SH-SY5Y (cell line): ENCODE measurements around the gene A1BG.

Experiments
- GATA2 ChIP-seq: IDR thresholded peaks from 2 replicates; pipeline ENCODE4 v1.6.1; 2011; ENCODE audit warnings: mild to moderate bottlenecking, low read depth, low read length
- GATA3 ChIP-seq: IDR thresholded peaks from 2 replicates; pipeline ENCODE4 v1.6.1; 2011; ENCODE audit warnings: low read depth, mild to moderate bottlenecking, low read length, moderate library complexity

The A1BG gene

DNA sequence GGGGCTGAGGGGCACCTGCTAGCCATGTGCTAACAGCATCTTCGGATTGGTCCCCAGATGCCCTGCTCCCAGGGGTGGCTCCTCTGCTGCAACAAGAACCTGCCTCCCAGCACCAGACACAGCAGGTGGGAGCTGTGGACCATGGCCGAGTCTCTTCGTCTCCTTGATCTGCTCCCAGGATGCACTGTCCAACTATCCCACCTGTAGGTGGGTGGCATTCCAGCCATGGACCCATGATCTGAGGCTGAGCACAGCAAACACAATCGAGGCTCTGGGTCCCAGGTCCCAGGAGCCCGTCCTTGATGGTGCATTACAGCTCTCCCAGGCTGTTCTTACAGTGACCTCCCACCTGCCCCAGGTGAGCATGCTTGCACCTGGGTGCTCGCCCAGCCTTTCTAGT is 26.0 kb upstream of the A1BG start:
- no peak for TF ChIP-seq GATA3
- TF ChIP-seq GATA2: no peak

- TF ChIP-seq GATA3 (no peak), GATA2 (no peak)
These were observed 20.9 kb upstream of the A1BG start for GRCh38 chr19:58374200-58374599.

- no peak for TF ChIP-seq GATA3
- no peak for TF ChIP-seq GATA2
These were observed 19.2 kb upstream of the A1BG start for GRCh38 chr19:58372311-58373133.

DNA sequence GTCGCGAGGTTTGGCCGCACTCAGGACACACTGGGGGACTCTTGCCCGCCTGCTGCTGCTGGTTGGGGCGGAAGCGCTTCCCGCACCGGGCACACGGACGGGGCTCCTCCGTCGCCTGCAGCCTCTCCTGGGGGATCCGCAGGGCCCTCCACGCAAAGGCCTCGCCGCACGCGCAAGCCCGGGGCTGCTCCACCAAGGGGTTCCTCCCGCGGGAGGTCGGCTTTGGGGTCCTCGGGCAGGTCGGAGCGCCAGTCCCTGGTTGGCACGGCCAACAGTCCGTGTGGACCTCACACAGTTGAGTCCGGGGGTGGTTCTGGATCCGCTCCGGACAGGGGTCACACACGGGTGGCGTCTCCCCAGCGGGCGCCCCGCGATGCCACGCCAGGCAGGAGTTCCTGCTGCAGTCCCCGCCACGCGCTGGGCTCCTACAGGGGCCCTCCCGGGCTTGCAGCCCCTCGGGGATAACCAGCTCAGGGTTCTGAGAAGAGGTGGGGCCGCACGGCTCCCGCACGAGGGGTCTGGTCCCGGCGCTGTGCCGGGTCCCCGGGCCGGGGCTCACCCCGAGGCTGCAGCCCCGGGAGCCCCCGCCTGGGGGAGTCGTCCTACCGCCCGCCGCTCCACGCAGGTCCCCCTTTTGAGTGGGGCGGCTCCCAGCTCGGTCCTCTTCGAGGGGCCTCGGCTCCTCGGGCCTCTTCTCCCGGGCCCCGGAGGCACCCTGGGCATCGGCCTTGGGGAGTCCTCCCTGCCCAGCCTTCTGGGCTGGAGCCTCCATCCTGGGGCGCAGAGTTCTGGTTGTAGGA is 15.5 kb upstream of the A1BG start:
- TF ChIP-seq GATA3: no peak

GRCh38 chr19:58367698-58368454 is 14.6 kb upstream of the A1BG start:
- TF ChIP-seq GATA3 (no peak), GATA2 (no peak)

- TF ChIP-seq GATA3: no peak
- no peak for TF ChIP-seq GATA2
These were observed 13.5 kb upstream of the A1BG start for GRCh38 chr19:58366585-58367430.

DNA sequence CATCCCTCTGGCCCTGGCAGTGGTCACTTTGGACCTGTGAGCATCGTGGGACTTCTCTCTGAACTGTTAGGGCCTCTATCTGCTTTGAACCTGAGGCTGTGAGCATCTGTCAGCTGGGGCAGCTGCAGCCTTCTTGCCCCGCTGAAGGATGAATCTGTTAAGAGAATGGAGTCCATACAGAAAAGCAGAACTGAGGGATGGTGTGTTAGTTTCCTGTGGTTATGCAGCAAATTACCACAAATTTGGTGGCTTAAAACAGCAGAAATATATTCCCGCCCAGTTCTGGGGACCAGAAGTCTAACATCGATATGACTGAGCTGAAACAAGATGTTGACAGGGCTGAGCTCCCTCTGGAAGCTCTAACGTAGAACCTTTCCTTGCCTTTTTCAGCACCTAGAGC is 10.9 kb upstream of the A1BG start:
- TF ChIP-seq GATA2 (no peak), GATA3 (no peak)

DNA sequence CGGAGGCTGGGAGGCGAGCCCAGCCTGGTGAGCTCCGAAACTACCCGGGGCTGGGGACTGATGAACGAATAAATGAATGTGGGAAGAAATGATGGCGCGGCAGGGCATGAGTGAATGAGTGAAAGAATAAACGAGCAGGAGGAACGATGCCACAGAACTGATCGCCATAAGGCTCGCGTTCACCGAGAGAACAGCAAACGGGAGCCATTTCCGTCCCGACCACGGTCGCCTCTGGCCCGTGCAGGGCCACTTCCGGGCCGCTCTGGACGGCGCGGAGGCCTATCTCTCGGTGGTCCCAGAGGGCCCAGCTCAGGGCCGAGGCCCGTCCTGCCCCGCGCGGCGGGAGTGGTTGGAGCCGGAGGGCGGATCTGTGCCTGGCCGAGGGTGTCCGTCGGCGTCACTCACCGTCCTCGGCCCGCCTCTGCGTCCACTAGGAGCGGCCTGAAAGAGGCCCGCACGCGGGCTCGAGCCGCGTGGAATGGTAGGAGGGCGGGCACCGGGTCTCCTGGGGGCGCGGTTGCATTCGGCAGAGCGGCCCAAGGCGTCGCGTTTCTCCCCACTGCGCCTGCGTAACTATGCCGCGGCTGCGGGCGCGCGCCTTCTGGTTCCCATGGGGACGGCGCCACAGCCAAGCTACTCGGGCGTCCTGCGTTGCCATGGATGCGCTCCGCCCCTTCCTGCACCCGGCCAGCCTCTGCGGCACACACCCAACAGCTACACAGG is 9.1 kb upstream of the A1BG start, which contains the start of gene ZNF497:
Gene ZNF497, minus strand, starts transcription at position 480 of the 723 bp plus-strand sequence. CDS start 5,116 bp downstream, outside the sequence.
- TF ChIP-seq GATA2 (no peak), GATA3 (no peak)

GRCh38 chr19:58361900-58362271 is 8.6 kb upstream of the A1BG start:
- TF ChIP-seq GATA3: no peak
- TF ChIP-seq GATA2: no peak

DNA sequence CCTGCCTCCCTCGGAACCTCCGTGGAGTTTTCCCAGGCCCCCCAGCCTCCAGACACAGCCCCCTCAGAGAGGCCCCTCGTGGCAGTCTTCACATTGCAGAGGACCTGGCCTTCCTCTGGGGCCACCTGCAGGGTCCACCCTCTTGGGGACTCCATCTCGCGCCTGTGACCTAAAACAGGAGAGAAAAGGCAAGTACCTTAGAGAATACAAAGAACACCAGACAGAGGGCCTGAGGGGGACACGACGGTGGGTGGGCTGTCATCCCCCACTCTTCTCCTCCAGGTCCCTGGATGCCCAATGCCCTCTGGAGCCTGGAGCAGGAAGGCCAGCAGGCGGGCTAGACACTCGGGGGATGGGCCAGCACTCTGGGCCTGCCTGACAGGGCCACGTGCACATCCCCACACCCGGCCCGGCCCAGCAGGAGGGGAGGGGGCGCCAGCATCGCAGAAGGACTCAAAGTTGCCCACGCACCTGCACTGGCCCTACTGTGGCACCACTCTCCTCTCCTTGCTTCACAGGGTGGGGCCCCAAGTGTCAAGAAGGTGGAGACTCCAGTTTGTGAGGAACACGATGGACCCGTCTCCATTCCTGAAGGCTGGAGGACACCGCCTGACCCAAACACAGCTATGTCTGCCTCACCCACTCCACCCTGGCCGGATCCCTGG is 4.3 kb upstream of the A1BG start:
- no peak for TF ChIP-seq GATA2
- no peak for TF ChIP-seq GATA3

DNA sequence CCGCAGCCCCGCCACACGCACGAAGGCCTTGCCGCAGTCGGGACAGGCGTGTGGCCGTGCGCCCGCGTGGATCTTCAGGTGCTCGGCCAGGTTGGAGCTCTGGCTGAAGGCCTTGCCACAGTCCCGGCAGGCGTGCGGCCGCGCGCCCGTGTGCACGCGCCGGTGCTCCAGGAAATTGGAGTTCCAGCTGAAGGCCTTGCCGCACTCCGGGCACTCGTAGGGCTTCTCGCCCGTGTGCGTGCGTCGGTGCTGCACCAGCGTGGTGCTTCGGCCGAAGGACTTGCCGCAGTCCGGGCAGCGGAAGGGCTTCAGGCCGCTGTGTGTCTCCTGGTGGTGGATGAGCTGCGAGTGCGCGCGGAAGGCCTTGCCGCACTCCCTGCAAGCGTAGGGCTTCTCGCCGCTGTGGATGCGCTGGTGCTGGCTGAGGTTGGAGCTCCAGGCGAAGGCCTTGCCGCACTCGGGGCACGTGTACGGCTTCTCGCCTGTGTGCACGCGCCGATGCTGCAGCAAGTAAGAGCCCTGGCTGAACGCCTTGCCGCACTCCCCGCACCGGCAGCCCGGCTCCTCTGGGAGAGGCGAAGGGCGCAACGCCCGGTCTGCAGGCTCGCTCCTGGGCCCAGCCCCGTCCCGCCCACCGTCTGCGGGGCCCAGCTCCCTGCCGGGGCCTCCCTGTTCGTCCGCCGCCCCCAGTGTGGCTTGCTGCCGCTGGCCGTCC is 3.6 kb upstream of the A1BG start:
- no peak for TF ChIP-seq GATA3
- no peak for TF ChIP-seq GATA2

- TF ChIP-seq GATA2 (no peak), GATA3 (no peak)
These were observed 2.8 kb upstream of the A1BG start for GRCh38 chr19:58355908-58356765.
